Esophagus squamous epithelium (tissue), 5 donors: ENCODE data around the gene PHF8. TPM values are rescaled to one million over a fixed set of nuclear protein-coding genes. Genes with fewer than 3 reads are reported as not detected.

Source experiments
- DNase-seq: peaks from one replicate; lab custom pipeline; 2025; lab: John Stamatoyannopoulos, UW
- H3K27ac ChIP-seq, 4 donors: fragments of 200-600 bp; sonication (generic); one replicate each; pipeline ENCODE4 v1.5.1; 2016 to 2019; ENCODE audit warnings: mild to moderate bottlenecking in 1 of 4
- H3K27me3 ChIP-seq, 4 donors: fragments of 200-600 bp; sonication (generic); 1 replicate in 3 of 4; 2 replicates in 1 of 4; pipeline versions ENCODE4 v1.5.1 to v1.6.0; 2017 to 2021; ENCODE audit warnings: antibody characterized with exemption in 1 of 4
- H3K36me3 ChIP-seq, 3 donors: fragments of 200-600 bp; sonication (generic); one replicate each; pipeline ENCODE4 v1.5.1; 2016 to 2019
- H3K4me1 ChIP-seq, 3 donors: fragments of 200-600 bp; sonication (generic); one replicate each; pipeline ENCODE4 v1.5.1; 2017 to 2019
- H3K4me3 ChIP-seq, 4 donors: fragments of 200-600 bp; sonication (generic); 1 replicate in 3 of 4; 2 replicates in 1 of 4; pipeline ENCODE4 v1.5.1; 2016 to 2019; ENCODE audit warnings: mild to moderate bottlenecking in 2 of 4, moderate library complexity in 1 of 4
- H3K9me3 ChIP-seq, 3 donors: fragments of 200-600 bp; sonication (generic); one replicate each; pipeline ENCODE4 v1.5.1; 2016 to 2019
- POLR2A ChIP-seq, 4 donors: fragments of 450-650 bp; IDR thresholded peaks; one replicate each; pipeline ENCODE4 v1.6.1; 2017; ENCODE audit warnings: antibody characterized with exemption in 4 of 4, mild to moderate bottlenecking in 4 of 4, moderate library complexity in 3 of 4
- whole genome bisulfite sequencing, 2 donors: methylation state at CpG; one replicate each; pipeline ENCODE4 v1.1.5; 2018; 5-methylcytosine and 5-hydroxymethylcytosine counted together
- intact Hi-C: fragments of 100-400 bp; cut with DNase I; formaldehyde crosslinking; loops from one replicate; pipeline ENCODE4 v1.15.0; 2022
- total RNA-seq, 4 donors: library from RNA; depleted of rRNA; stranded (reverse); fragments of >200 nt; gene quantifications; one replicate each; pipeline ENCODE4 v1.1.0, GENCODE V29; 2016
- TF ChIP-seq, protein P1 (sequence below), 6 experiments: fragments of 450-650 bp in 4 of 6; fragments of 200-600 bp in 2 of 6; sonication (generic) in 2 of 6; IDR thresholded peaks; one replicate each; pipeline ENCODE4 v1.5.1; 2016 to 2019; ENCODE audit warnings: antibody characterized with exemption in 6 of 6, mild to moderate bottlenecking in 4 of 6, moderate library complexity in 4 of 6
- donor health status: DM: yes; HTN: yes; CAD: no.

Gene PHF8
- total RNA-seq, 4 donors from 2014 or later: 20.2 to 37.4 (median 28.7) TPM

DNA sequence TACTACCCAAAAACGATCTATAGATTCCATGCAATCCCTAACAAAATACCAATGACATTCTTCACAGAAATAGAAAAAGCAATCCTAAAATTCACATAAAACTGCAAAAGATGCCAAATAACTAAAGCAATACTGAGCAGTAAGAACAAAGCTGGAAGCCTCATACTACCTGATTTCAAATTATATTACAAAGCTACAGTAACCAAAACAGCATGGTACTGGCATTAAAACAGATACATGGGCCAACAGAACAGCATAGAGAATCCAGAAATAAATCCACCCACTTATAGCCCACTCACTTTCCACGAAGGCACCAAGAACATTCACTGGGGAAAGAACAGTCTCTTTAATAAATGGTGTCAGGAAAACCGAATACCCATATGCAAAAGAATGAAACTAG lies 74.7 kb downstream of the PHF8 start:
- Histone ChIP-seq H3K27ac (no peak overlapping the region), H3K27me3 (no peaks in the 10 kb centered on the region), H3K4me3 (no peak overlapping the region), H3K4me1 (no peaks in the 10 kb centered on the region), H3K9me3 (peaks cover 0 to 5% (median 0%) of the 10 kb centered on the region in 3 donors), H3K36me3 (peaks cover 0 to 57% (median 3%) of the 10 kb centered on the region in 3 donors)
- intact Hi-C loops: no loop called here
- DNase-seq: no peak
- 81 to 93% methylated on average over 3 of the region's 3 CpGs for WGBS, 2 donors
- TF ChIP-seq, protein P1, sequence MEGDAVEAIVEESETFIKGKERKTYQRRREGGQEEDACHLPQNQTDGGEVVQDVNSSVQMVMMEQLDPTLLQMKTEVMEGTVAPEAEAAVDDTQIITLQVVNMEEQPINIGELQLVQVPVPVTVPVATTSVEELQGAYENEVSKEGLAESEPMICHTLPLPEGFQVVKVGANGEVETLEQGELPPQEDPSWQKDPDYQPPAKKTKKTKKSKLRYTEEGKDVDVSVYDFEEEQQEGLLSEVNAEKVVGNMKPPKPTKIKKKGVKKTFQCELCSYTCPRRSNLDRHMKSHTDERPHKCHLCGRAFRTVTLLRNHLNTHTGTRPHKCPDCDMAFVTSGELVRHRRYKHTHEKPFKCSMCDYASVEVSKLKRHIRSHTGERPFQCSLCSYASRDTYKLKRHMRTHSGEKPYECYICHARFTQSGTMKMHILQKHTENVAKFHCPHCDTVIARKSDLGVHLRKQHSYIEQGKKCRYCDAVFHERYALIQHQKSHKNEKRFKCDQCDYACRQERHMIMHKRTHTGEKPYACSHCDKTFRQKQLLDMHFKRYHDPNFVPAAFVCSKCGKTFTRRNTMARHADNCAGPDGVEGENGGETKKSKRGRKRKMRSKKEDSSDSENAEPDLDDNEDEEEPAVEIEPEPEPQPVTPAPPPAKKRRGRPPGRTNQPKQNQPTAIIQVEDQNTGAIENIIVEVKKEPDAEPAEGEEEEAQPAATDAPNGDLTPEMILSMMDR (IDR thresholded peaks at IDR 0.05): no peak
- no peak for TF ChIP-seq POLR2A (IDR thresholded peaks at IDR 0.05)

DNA sequence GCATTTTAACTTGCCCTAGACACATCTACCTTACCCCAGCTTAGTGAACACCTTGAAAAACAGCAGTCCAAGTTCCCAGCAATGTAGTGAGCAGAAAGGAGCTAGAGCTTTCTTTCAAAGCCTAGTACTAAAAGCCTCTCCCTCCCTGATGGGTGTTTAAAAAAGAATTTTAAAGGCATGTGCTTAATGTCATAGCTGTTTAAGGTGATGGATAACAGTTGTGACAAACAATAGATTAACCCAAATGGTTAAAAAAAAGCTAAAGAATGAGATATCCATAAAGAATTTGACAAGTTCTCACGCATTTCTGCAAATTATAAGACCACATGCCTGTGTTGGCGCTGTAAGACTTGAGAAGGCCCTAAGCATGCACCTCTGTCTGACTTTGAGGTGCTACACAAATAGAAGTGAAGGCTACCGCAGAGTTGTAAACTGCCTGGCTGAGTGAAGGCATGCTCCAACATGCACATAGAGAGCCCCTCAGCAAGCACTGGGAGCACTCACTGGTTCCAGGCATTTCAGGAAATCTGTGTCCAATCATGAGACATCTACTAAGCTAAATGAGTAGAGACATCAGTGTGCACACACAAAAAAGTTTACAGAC lies 94.0 kb downstream of the PHF8 start:
- no peaks in the 10 kb centered on the region for H3K9me3 ChIP-seq
- H3K27me3 ChIP-seq: no peaks in the 10 kb centered on the region
- no peak overlapping the region for H3K4me3 ChIP-seq
- intact Hi-C loops: no loop called here
- H3K27ac ChIP-seq: no peak overlapping the region
- no peak for DNase-seq
- peaks cover 0 to 83% (median 0%) of the 10 kb centered on the region in 3 donors for H3K36me3 ChIP-seq
- H3K4me1 ChIP-seq: no peaks in the 10 kb centered on the region
- TF ChIP-seq POLR2A (IDR thresholded peaks at IDR 0.05): no peak
- TF ChIP-seq, protein P1 (IDR thresholded peaks at IDR 0.05): no peak
- 59 to 66% methylated on average over 3 of the region's 3 CpGs for WGBS, 2 donors

DNA sequence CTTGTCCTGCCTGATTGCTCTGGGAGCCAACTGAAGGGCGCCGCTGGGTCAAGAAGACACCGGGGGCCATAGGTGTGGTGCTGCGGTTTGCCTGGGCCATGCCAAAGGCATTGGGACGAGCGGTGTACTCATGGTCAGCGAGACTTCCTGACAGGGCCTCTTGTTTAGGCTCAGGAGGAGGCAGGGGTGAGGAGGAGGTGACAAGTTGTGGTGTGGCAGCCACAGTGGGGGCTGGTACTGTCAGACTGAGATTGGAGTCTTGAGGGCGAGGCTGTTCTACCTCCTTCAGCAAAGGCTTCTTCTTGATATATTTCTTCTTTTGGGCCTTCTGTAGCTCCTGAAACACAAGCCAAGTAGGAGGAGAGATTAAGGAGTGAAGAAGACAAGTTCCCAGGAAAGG lies 104.1 kb downstream of the PHF8 start:
- intact Hi-C loops: no loop called here
- H3K36me3 ChIP-seq: peaks cover 0 to 83% (median 4%) of the 10 kb centered on the region in 3 donors
- no peak overlapping the region for H3K27ac ChIP-seq

DNA sequence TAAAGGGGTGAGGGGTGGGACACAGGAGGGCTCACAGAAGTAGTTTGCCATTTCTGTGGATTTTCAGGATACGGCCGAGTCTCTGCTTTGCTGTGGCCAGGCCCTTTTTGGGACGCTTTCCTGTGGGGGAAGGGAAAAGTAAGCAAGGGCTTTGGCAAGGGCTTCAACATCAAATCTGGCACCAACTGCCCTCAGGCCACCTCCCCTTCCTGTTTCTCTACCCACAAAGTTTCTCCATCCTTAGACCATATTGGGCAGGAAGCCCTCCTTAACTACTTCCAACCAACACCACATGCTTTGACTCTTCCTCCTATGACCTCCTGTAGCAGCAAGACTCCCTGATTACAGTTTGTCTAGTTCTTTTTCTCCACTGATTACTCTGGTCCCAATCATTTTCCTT lies 105.1 kb downstream of the PHF8 start:
- intact Hi-C loops: no loop called here
- H3K4me1 ChIP-seq: no peaks in the 10 kb centered on the region
- H3K27ac ChIP-seq: no peak overlapping the region
- H3K4me3 ChIP-seq: no peak overlapping the region
- no peaks in the 10 kb centered on the region for H3K27me3 ChIP-seq
- WGBS, 2 donors: 43 to 74% methylated on average over 3 of the region's 3 CpGs
- no peaks in the 10 kb centered on the region for H3K9me3 ChIP-seq
- TF ChIP-seq, protein P1 (IDR thresholded peaks at IDR 0.05): no peak
- TF ChIP-seq POLR2A (IDR thresholded peaks at IDR 0.05): no peak
- DNase-seq: no peak
- H3K36me3 ChIP-seq: peaks cover 0 to 73% (median 4%) of the 10 kb centered on the region in 3 donors

More for the DNA sequence above, 104.1 kb downstream of the PHF8 start:
- WGBS, 2 donors: 75% methylated on average over 3 of the region's 8 CpGs; no CpG with 5 or more reads in 1 of the 2 donors
- Histone ChIP-seq H3K27me3 (no peaks in the 10 kb centered on the region), H3K4me3 (no peak overlapping the region), H3K9me3 (no peaks in the 10 kb centered on the region), H3K4me1 (no peaks in the 10 kb centered on the region)
- TF ChIP-seq, protein P1 (IDR thresholded peaks at IDR 0.05): no peak
- TF ChIP-seq POLR2A (IDR thresholded peaks at IDR 0.05): no peak
- no peak for DNase-seq

DNA sequence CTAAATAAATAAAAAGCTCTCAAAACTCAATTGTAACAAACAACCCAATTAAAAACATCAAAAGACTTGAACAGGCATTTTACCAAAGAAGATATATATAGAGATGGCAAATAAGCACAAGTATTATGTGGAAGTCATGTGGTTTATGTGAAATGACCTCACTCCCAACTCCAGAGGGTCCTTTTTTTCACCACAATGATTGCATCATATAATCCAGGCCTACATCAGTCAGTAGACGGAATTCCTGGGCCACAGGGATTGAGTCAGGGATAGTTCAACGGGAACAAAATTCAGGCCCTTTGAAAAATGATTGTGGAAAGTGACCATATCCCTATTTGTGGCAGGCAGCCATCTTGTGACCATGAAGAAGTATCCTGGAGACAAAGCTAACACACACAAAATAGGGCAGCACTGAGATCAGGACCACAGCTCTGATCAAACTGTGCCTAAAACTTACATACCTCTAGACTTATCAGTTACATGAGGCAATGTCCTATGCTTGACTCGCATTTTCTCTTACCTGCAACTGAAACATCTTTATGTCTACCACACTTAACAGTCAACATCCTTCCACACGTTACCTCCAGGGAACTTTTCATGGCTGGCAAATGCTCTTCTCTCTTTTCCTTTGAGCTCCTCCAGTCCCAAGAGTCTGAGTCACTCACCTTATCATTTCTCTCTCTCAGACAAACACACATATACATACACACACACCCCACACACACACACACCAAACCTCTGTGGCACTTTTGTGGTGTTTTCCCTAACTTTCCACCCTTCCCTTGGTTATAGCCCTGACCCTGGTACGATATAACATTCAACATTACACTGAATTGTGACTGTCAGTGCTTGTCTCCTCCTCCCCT lies 113.5 kb downstream of the PHF8 start:
- WGBS, 2 donors: 57 to 64% methylated on average over 5 of the region's 5 CpGs
- Histone ChIP-seq H3K9me3 (no peaks in the 10 kb centered on the region), H3K27ac (no peak overlapping the region), H3K36me3 (no peaks in the 10 kb centered on the region), H3K4me1 (no peaks in the 10 kb centered on the region), H3K4me3 (no peak overlapping the region), H3K27me3 (no peaks in the 10 kb centered on the region)
- intact Hi-C loops: no loop called here
- DNase-seq: no peak
- TF ChIP-seq POLR2A (IDR thresholded peaks at IDR 0.05): no peak
- TF ChIP-seq, protein P1 (IDR thresholded peaks at IDR 0.05): no peak
